Testis (tissue), 2 donors: Measurements from ENCODE around the gene CLIP3.

Experiments
- POLR2A ChIP-seq: fragments of 450-650 bp; IDR thresholded peaks from one replicate; pipeline ENCODE4 v1.6.1; 2017; ENCODE audit warnings: antibody characterized with exemption, mild to moderate bottlenecking, moderate library complexity
- TF ChIP-seq, protein P1 (sequence below), 3 experiments: fragments of 450-650 bp in 2 of 3; fragments of 200-600 bp in 1 of 3; sonication (generic) in 1 of 3; IDR thresholded peaks; one replicate each; pipeline ENCODE4 v1.5.1; 2016 to 2019; ENCODE audit warnings: antibody characterized with exemption in 3 of 3, mild to moderate bottlenecking in 2 of 3, moderate library complexity in 1 of 3

DNA sequence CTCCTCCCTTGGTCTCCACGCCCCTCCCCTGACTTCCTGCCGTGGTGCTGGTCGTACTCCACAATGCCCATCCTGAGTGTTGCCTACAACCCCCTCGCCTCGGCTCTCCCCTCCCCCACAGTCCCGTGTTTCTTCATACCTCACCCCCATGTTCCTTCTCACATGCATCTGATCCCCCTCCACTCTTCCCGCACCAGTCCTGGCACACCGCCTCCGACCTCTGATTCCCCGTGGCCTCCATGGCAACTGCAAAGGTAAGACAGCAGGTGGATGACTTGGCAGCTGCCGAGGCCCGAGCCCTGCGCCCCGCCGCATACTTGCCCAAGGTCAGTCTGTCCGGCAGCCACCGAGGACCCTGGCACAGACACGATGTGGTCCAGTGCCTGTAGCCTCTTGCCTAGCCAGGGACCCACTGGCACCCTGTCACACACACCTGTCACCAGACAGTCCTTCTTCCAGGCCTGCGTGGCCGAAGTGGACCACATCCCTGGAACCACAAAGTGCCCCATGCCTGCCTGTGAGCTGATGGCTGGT, 53.8 kb downstream of the CLIP3 start:
- TF ChIP-seq, protein P1, sequence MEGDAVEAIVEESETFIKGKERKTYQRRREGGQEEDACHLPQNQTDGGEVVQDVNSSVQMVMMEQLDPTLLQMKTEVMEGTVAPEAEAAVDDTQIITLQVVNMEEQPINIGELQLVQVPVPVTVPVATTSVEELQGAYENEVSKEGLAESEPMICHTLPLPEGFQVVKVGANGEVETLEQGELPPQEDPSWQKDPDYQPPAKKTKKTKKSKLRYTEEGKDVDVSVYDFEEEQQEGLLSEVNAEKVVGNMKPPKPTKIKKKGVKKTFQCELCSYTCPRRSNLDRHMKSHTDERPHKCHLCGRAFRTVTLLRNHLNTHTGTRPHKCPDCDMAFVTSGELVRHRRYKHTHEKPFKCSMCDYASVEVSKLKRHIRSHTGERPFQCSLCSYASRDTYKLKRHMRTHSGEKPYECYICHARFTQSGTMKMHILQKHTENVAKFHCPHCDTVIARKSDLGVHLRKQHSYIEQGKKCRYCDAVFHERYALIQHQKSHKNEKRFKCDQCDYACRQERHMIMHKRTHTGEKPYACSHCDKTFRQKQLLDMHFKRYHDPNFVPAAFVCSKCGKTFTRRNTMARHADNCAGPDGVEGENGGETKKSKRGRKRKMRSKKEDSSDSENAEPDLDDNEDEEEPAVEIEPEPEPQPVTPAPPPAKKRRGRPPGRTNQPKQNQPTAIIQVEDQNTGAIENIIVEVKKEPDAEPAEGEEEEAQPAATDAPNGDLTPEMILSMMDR (IDR thresholded peaks at IDR 0.05): no peak
- TF ChIP-seq POLR2A: no peak
